MM.1S (cell line): ENCODE data around the gene MAN1C1.

Experiments used
- EZH2 ChIP-seq: fragments of 300-600 bp; sonication (generic); optimal IDR thresholded peaks from 2 replicates; pipeline ENCODE3; 2017; ENCODE audit warnings: low read depth, mild to moderate bottlenecking, antibody characterized with exemption, low read length, mixed read lengths
- EZH2phosphoT487 ChIP-seq: fragments of 300-600 bp; sonication (generic); IDR thresholded peaks from 2 replicates; pipeline ENCODE4 v1.6.1; 2018; ENCODE audit warnings: antibody characterized with exemption, low read length
- TF ChIP-seq, protein P1 (sequence below): fragments of 300-600 bp; sonication (generic); IDR thresholded peaks from 2 replicates; pipeline ENCODE4 v1.5.1; 2016; ENCODE audit warnings: antibody characterized with exemption, low read length, mixed read lengths

DNA sequence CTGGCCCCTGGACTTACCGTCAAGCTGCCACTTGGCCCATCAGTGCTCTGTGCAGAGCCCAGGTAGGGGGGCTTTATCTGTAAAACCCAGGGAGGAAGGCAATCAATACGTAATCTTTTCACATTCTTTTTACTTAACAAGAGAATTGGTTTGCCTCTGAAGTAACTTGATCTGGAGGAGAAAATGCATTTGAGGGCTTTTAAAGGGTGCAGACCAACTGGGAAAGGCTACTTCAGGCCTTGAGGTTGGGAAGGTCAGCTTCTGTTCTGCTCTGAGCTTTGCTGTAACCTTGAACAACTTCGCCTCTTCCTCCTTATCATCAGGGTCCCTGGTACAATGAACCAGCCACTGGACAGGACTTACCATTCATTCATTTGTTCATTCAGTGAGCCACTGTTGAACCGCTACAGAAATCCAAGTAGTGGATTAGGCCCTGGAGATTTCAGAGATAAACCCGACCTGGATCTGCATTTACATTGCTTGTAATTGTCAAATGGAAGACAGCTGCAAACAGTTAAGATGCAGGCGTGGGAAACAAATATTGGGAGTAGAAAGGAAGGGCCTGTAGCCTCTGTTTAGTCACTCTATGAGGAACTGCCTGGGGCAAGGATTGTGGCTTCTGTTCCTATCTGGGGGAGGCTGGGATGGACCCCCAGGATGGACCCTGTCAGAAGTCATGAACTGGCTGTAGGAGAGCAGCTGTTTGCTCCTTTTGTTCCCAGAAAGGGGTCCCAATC lies 90.9 kb downstream of the MAN1C1 start:
- TF ChIP-seq, protein P1, sequence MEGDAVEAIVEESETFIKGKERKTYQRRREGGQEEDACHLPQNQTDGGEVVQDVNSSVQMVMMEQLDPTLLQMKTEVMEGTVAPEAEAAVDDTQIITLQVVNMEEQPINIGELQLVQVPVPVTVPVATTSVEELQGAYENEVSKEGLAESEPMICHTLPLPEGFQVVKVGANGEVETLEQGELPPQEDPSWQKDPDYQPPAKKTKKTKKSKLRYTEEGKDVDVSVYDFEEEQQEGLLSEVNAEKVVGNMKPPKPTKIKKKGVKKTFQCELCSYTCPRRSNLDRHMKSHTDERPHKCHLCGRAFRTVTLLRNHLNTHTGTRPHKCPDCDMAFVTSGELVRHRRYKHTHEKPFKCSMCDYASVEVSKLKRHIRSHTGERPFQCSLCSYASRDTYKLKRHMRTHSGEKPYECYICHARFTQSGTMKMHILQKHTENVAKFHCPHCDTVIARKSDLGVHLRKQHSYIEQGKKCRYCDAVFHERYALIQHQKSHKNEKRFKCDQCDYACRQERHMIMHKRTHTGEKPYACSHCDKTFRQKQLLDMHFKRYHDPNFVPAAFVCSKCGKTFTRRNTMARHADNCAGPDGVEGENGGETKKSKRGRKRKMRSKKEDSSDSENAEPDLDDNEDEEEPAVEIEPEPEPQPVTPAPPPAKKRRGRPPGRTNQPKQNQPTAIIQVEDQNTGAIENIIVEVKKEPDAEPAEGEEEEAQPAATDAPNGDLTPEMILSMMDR: no peak
- TF ChIP-seq EZH2phosphoT487 (no peak), EZH2 (no peak)
